Endothelial cell (in vitro differentiated cells): ENCODE data around the gene FUT7. TPM values are rescaled to one million over a fixed set of nuclear protein-coding genes. Genes with fewer than 3 reads are reported as not detected.

Experiments
- DNase-seq: peaks from one replicate; pipeline ENCODE4 v3.0.0; 2021; ENCODE audit warnings: low spot score
- H3K27ac Mint-ChIP-seq: one replicate; pipeline ENCODE4 v1.8.0; 2021; ENCODE audit warnings: mixed read lengths, inconsistent platforms; ENCODE audit not compliant: unreplicated experiment
- H3K27me3 Mint-ChIP-seq: one replicate; pipeline ENCODE4 v1.8.0; 2021; ENCODE audit warnings: mild to moderate bottlenecking, moderate library complexity, mixed read lengths, inconsistent platforms; ENCODE audit not compliant: unreplicated experiment
- H3K36me3 Mint-ChIP-seq: one replicate; pipeline ENCODE4 v1.8.0; 2021; ENCODE audit warnings: mild to moderate bottlenecking, low read depth, mixed read lengths, inconsistent platforms; ENCODE audit not compliant: unreplicated experiment
- H3K4me1 Mint-ChIP-seq: one replicate; pipeline ENCODE4 v1.8.0; 2021; ENCODE audit warnings: mild to moderate bottlenecking, mixed read lengths, inconsistent platforms; ENCODE audit not compliant: unreplicated experiment
- H3K4me3 Mint-ChIP-seq: one replicate; pipeline ENCODE4 v1.8.0; 2021; ENCODE audit warnings: mild to moderate bottlenecking, mixed read lengths, inconsistent platforms; ENCODE audit not compliant: unreplicated experiment
- H3K9me3 Mint-ChIP-seq: one replicate; pipeline ENCODE4 v1.8.0; 2021; ENCODE audit warnings: mixed read lengths, inconsistent platforms; ENCODE audit not compliant: unreplicated experiment
- CTCF ChIP-seq: fragments of 200-600 bp; sonication (generic); IDR thresholded peaks from one replicate; pipeline ENCODE4 v1.5.0; 2021; ENCODE audit warnings: antibody characterized with exemption; ENCODE audit not compliant: unreplicated experiment
- long read RNA-seq: library from polyadenylated mRNA; unstranded; transcript quantifications from one replicate; pipeline ENCODE4 v2.0.0, GENCODE V29; 2020; ENCODE audit not compliant: unreplicated experiment
- total RNA-seq: library from RNA; stranded (reverse); fragmentation: NEBNext Ultra II Directional; extraction: Animal tissue kit (Norgen Biotek cat#: 25700); gene quantifications from one replicate; pipeline ENCODE4 v1.2.1, GENCODE V29; 2021; ENCODE audit not compliant: unreplicated experiment

FUT7 gene
- not detected for total RNA-seq
- long read RNA-seq: 0 reads

GRCh38 chr9:137031904-137032640, at the start of gene FUT7:
FUT7 (minus strand) TSS chr9:137032088; CDS start chr9:137031991, 97 bp downstream.
- peaks cover 8% of the 10 kb centered on the region for H3K27me3 Mint-ChIP-seq

GRCh38 chr9:137080260-137081122, 48.6 kb upstream of the FUT7 start:
- no peaks in the 10 kb centered on the region for H3K36me3 Mint-ChIP-seq
- DNase-seq: no peak
- no peaks in the 10 kb centered on the region for H3K9me3 Mint-ChIP-seq
- no peak overlapping the region for H3K4me3 Mint-ChIP-seq
- peaks cover under 1% of the 10 kb centered on the region for H3K4me1 Mint-ChIP-seq
- no peak overlapping the region for H3K27ac Mint-ChIP-seq
- no peak for TF ChIP-seq CTCF
- peaks cover 21% of the 10 kb centered on the region for H3K27me3 Mint-ChIP-seq

More at GRCh38 chr9:137031904-137032640, at the start of gene FUT7:
- no peak within 1 kb of the TSS for H3K4me3 Mint-ChIP-seq
- H3K27ac Mint-ChIP-seq: no peak within 1 kb of the TSS
- no peaks in the 10 kb centered on the region for H3K4me1 Mint-ChIP-seq
- no peaks in the 10 kb centered on the region for H3K9me3 Mint-ChIP-seq
- no peak for DNase-seq
- no peak for TF ChIP-seq CTCF
- H3K36me3 Mint-ChIP-seq: no peaks in the 10 kb centered on the region

GRCh38 chr9:137079401-137079787, 47.5 kb upstream of the FUT7 start:
- H3K9me3 Mint-ChIP-seq: no peaks in the 10 kb centered on the region
- no peak overlapping the region for H3K27ac Mint-ChIP-seq
- DNase-seq: no peak
- no peaks in the 10 kb centered on the region for H3K36me3 Mint-ChIP-seq
- peaks cover 23% of the 10 kb centered on the region for H3K27me3 Mint-ChIP-seq
- H3K4me1 Mint-ChIP-seq: no peaks in the 10 kb centered on the region
- no peak for TF ChIP-seq CTCF
- H3K4me3 Mint-ChIP-seq: no peak overlapping the region

GRCh38 chr9:137078701-137079400, 47.0 kb upstream of the FUT7 start:
- Mint-ChIP-seq H3K4me1 (no peaks in the 10 kb centered on the region), H3K27ac (no peak overlapping the region), H3K36me3 (no peaks in the 10 kb centered on the region)

More at GRCh38 chr9:137078701-137079400, 47.0 kb upstream of the FUT7 start:
- Mint-ChIP-seq H3K27me3 (peaks cover 24% of the 10 kb centered on the region), H3K9me3 (no peaks in the 10 kb centered on the region), H3K4me3 (no peak overlapping the region)
- TF ChIP-seq CTCF: no peak
- no peak for DNase-seq
